ENCODE results near the gene CEBPZ.

DNA sequence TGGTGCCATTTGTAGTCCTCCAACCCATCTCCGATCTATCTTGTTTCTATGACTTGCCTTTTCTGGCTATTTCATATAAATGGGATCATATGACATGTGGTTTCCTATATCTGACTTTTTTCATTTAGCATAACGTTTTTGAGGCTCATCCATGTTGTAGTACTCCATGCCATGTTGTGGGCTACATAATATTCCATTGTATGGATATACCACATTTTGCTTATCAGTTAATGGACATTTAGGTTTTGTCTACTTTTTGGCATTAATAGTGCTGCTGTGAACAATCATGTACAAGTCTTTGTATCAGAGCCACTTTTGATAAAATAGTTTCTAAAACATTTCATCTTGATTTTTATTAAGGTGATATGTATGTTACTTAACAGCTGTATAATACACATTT is 27.7 kb downstream of the CEBPZ start:
- no peak for TF ChIP-seq POLR2A (IDR thresholded peaks at IDR 0.05)
- no peak for TF ChIP-seq CTCF (IDR thresholded peaks at IDR 0.05)

Data from body of pancreas (tissue), 4 donors.